ENCODE measurements around the gene ZBTB7A. TPM values are rescaled to one million over a fixed set of nuclear protein-coding genes. Genes with fewer than 3 reads are reported as not detected.

The ZBTB7A gene
- total RNA-seq, 6 donors from 2014 or later: 54.1 to 131 (median 72.6) TPM

- peak overlapping the region in 1 of 4 donors; percentile 15 for H3K4me3 ChIP-seq
- DNase-seq: peak; percentile 64 to 82
- peaks cover 20 to 58% (median 23%) of the 10 kb centered on the region in 4 donors for H3K4me1 ChIP-seq
- WGBS, 2 donors: 76 to 84% methylated on average over 9 to 15 of the region's 15 CpGs
- peak; percentile 13 to 62 for ATAC-seq (ENCODE audit: low FRiP score in 2 of 2)
- no peaks in the 10 kb centered on the region for H3K27me3 ChIP-seq
- no peaks in the 10 kb centered on the region for H3K9me3 ChIP-seq
- H3K36me3 ChIP-seq: peaks cover 11 to 71% (median 60%) of the 10 kb centered on the region in 4 donors
- TF ChIP-seq CTCF (IDR thresholded peaks at IDR 0.05): no peak
- TF ChIP-seq EP300 (IDR thresholded peaks at IDR 0.05): no peak
- TF ChIP-seq POLR2AphosphoS5 (IDR thresholded peaks at IDR 0.05): no peak
- no peak for TF ChIP-seq POLR2A (IDR thresholded peaks at IDR 0.05)
- peak overlapping the region; percentile 67 to 82 (median 74) for H3K27ac ChIP-seq
These were observed 15.3 kb downstream of the ZBTB7A start for GRCh38 chr19:4051175-4052101.

DNA sequence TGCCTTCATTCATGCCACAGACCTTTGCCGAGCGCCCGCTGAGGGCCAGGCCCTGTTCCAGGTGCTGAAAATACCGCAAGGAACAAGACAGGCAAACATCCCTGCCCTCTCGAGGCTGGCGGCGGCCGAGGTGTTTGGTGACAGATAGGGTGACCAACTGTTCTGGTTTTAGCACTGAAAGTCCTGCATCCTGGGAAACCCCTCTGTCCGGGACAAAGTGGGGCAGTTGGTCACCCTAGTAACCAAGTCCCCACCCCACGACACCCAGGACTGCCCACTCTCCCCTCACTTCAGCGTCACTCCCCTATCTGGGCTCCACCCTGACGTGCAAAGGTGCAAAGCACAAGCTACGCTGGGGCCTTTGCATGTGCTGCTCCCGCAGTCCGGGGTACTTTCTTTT lies 17.3 kb downstream of the ZBTB7A start:
- H3K36me3 ChIP-seq: peaks cover 13 to 80% (median 61%) of the 10 kb centered on the region in 4 donors
- no peaks in the 10 kb centered on the region for H3K9me3 ChIP-seq
- 76 to 78% methylated on average over 6 to 15 of the region's 15 CpGs for whole genome bisulfite sequencing, 2 donors
- H3K4me3 ChIP-seq: no peak overlapping the region
- DNase-seq: peak in 1 of 2 donors; percentile 76
- ATAC-seq (ENCODE audit: low FRiP score in 2 of 2): no peak
- TF ChIP-seq POLR2A (IDR thresholded peaks at IDR 0.05) (no peak), EP300 (IDR thresholded peaks at IDR 0.05) (no peak), POLR2AphosphoS5 (IDR thresholded peaks at IDR 0.05) (no peak), CTCF (IDR thresholded peaks at IDR 0.05) (no peak)
- no peak overlapping the region for H3K27ac ChIP-seq
- H3K4me1 ChIP-seq: peaks cover 20 to 50% (median 23%) of the 10 kb centered on the region in 4 donors
- H3K27me3 ChIP-seq: no peaks in the 10 kb centered on the region

DNA sequence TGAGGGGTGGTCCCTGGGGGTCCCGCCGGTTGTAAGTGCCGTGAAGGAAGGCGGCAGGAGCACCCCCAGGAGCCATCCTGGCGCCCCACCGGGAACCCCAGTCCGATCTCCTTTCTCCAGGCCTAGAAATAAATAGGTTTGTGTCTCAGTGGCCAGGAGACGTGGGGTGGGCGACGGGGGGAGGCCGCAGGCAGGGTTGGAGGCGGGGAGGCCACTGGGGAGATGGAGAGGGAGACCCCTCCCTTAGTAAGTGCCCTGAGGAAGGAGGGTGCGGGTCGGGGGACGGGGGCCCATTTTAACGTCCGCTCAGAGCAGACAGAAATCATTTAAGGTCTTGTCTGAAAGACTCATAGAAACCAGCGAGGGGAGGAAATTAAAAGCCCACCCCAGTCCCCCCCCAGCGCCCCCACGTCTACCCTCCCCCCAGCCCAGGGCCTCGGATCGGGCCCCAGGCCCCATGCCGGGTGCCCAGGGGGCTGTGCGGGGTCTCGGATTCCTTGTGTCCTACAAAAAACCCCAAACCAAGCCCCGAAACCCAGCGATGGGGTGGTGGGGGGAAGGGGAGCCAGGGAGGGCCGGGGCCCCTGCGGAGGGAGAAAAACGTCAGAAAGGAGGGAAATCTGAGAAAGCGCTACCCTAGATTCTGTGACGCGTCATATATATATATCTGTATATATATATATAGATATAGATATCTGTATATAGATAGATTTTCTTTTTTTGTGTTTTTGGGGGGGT lies 19.6 kb downstream of the ZBTB7A start:
- H3K27ac ChIP-seq: no peak overlapping the region
- no peaks in the 10 kb centered on the region for H3K27me3 ChIP-seq
- peaks cover 15 to 41% (median 18%) of the 10 kb centered on the region in 4 donors for H3K4me1 ChIP-seq
- TF ChIP-seq EP300 (IDR thresholded peaks at IDR 0.05) (no peak), POLR2AphosphoS5 (IDR thresholded peaks at IDR 0.05) (no peak), CTCF (IDR thresholded peaks at IDR 0.05) (no peak), POLR2A (IDR thresholded peaks at IDR 0.05) (no peak)
- H3K4me3 ChIP-seq: no peak overlapping the region
- peaks cover 3 to 66% (median 39%) of the 10 kb centered on the region in 4 donors for H3K36me3 ChIP-seq
- DNase-seq: peak in 1 of 2 donors; percentile 72
- no peaks in the 10 kb centered on the region for H3K9me3 ChIP-seq
- ATAC-seq (ENCODE audit: low FRiP score in 2 of 2): no peak
- WGBS, 2 donors: 88 to 93% methylated on average over 33 of the region's 33 CpGs

GRCh38 chr19:4046362-4046691 lies 20.4 kb downstream of the ZBTB7A start:
- no peak for ATAC-seq (ENCODE audit: low FRiP score in 2 of 2)
- no peak for TF ChIP-seq POLR2AphosphoS5 (IDR thresholded peaks at IDR 0.05)
- no peak for TF ChIP-seq POLR2A (IDR thresholded peaks at IDR 0.05)
- TF ChIP-seq CTCF (IDR thresholded peaks at IDR 0.05): no peak
- TF ChIP-seq EP300 (IDR thresholded peaks at IDR 0.05): no peak

More at GRCh38 chr19:4046362-4046691, 20.4 kb downstream of the ZBTB7A start:
- no peak for DNase-seq
- Histone ChIP-seq H3K4me3 (no peak overlapping the region), H3K36me3 (peaks cover 3 to 70% (median 39%) of the 10 kb centered on the region in 4 donors), H3K27me3 (no peaks in the 10 kb centered on the region), H3K9me3 (no peaks in the 10 kb centered on the region), H3K4me1 (peaks cover 12 to 35% (median 14%) of the 10 kb centered on the region in 4 donors), H3K27ac (no peak overlapping the region)
- WGBS, 2 donors: 85 to 86% methylated on average over 7 of the region's 7 CpGs

All from upper lobe of left lung (tissue), 6 donors.